H1 (cell line): ENCODE data around the gene ANKRD65. TPM values are rescaled to one million over a fixed set of nuclear protein-coding genes. Genes with fewer than 3 reads are reported as not detected.
"Not testable (repeated sequence)": the region's sequence is repeated elsewhere in the genome, so short reads cannot be mapped to it uniquely, and the experiment has no call there.

Experiments
- CTCF ChIA-PET: fragments of 300-600 bp; sonication (Branson Sonifier 250); formaldehyde crosslinking; loops from one replicate; lab custom pipeline; 2021; ENCODE audit not compliant: partially characterized antibody; lab: Charles Lee
- POLR2A ChIA-PET: fragments of 300-600 bp; sonication (Branson Sonifier 250); formaldehyde crosslinking; loops from one replicate; lab custom pipeline; 2021; ENCODE audit warnings: inconsistent platforms; ENCODE audit not compliant: partially characterized antibody; lab: Charles Lee
- DNase-seq, 2 experiments: peaks; one replicate each; pipeline versions ENCODE4 v3.0.0 to v3.0.0-alpha.2; 2010 to 2022; ENCODE audit warnings: low spot score in 2 of 2, low read depth in 1 of 2, mixed read lengths in 1 of 2
- FAIRE-seq: peaks from 2 replicates; lab custom pipeline; 2011; peaks lifted over from hg19 to GRCh38; lab: Jason Lieb, UNC
- H2AFZ ChIP-seq: 2 replicates; pipeline ENCODE4 v1.8.1; 2012; ENCODE audit warnings: low read length, inconsistent platforms
- H2AK5ac ChIP-seq: 2 replicates; pipeline ENCODE4 v1.6.1; 2013; ENCODE audit warnings: low read depth, low read length
- H2BK120ac ChIP-seq: replicated peaks from 2 replicates; pipeline ENCODE3; 2013; ENCODE audit warnings: low read depth, low read length, inconsistent platforms
- H2BK12ac ChIP-seq: 2 replicates; pipeline ENCODE4 v1.6.1; 2013; ENCODE audit warnings: low read depth, low read length
- H2BK15ac ChIP-seq: 2 replicates; pipeline ENCODE4 v1.6.1; 2013; ENCODE audit warnings: low read length
- H2BK20ac ChIP-seq: 2 replicates; pipeline ENCODE4 v1.6.1; 2013; ENCODE audit warnings: low read length
- H2BK5ac ChIP-seq: 2 replicates; pipeline ENCODE4 v1.6.1; 2013; ENCODE audit warnings: low read depth, low read length
- H3K14ac ChIP-seq: 2 replicates; pipeline ENCODE4 v1.6.1; 2013; ENCODE audit warnings: inconsistent platforms; ENCODE audit not compliant: insufficient read length
- H3K18ac ChIP-seq: 2 replicates; pipeline ENCODE4 v1.6.1; 2013; ENCODE audit warnings: low read length; ENCODE audit errors: extremely low read depth
- H3K23ac ChIP-seq: 2 replicates; pipeline ENCODE4 v1.6.1; 2013; ENCODE audit warnings: inconsistent platforms; ENCODE audit not compliant: insufficient read length
- H3K23me2 ChIP-seq: 2 replicates; pipeline ENCODE4 v1.6.1; 2013; ENCODE audit warnings: low read depth, low read length
- H3K27ac ChIP-seq: 2 replicates; pipeline ENCODE4 v1.6.1; 2011; ENCODE audit warnings: low read depth, low read length, inconsistent platforms
- H3K27me3 ChIP-seq, 4 experiments: replicated peaks in 1 of 4; 1 replicate in 1 of 4; 2 replicates in 3 of 4; pipeline versions ENCODE4 v1.6.1 to v1.8.1; 2011 to 2013; ENCODE audit warnings: low read length in 3 of 4, mild to moderate bottlenecking in 3 of 4, inconsistent platforms in 2 of 4, mixed read lengths in 2 of 4, moderate library complexity in 1 of 4; ENCODE audit not compliant: control insufficient read depth in 3 of 4, insufficient read depth in 3 of 4; ENCODE audit errors: extremely low read depth in 1 of 4
- H3K36me3 ChIP-seq, 4 experiments: 2 replicates each; pipeline versions ENCODE4 v1.6.1 to v1.8.1; 2011 to 2013; ENCODE audit warnings: mild to moderate bottlenecking in 4 of 4, low read length in 3 of 4, moderate library complexity in 2 of 4, control low read depth in 1 of 4, inconsistent platforms in 1 of 4; ENCODE audit not compliant: insufficient read depth in 4 of 4, control insufficient read depth in 2 of 4
- H3K4ac ChIP-seq: replicated peaks from 2 replicates; pipeline ENCODE3; 2013; ENCODE audit warnings: low read length, low read depth, mixed read lengths, inconsistent platforms; ENCODE audit not compliant: insufficient read length
- H3K4me1 ChIP-seq, 4 experiments: replicated peaks in 1 of 4; 1 replicate in 1 of 4; 2 replicates in 3 of 4; pipeline versions ENCODE4 v1.6.1 to v1.8.1; 2011 to 2013; ENCODE audit warnings: low read length in 3 of 4, inconsistent platforms in 2 of 4, mixed read lengths in 1 of 4; ENCODE audit not compliant: insufficient read depth in 4 of 4, control insufficient read depth in 3 of 4
- H3K4me2 ChIP-seq, 2 experiments: 2 replicates each; pipeline versions ENCODE4 v1.6.1 to v1.8.1; 2011 to 2013; ENCODE audit warnings: low read depth in 2 of 2, low read length in 2 of 2, control low read depth in 1 of 2, inconsistent platforms in 1 of 2, mild to moderate bottlenecking in 1 of 2; ENCODE audit not compliant: insufficient read depth in 1 of 2
- H3K4me3 ChIP-seq, 4 experiments: fragments of 200-600, 300-600 bp in 1 of 4; sonication (generic), shearing (Covaris generic), sonication (Bioruptor Twin) in 1 of 4; 2 replicates each; pipeline versions ENCODE4 v1.5.1 to v1.8.1; 2011 to 2016; ENCODE audit warnings: low read length in 4 of 4, low read depth in 3 of 4, control low read depth in 2 of 4, inconsistent platforms in 2 of 4, mild to moderate bottlenecking in 2 of 4, mixed read lengths in 1 of 4, moderate library complexity in 1 of 4; ENCODE audit not compliant: insufficient read depth in 2 of 4; ENCODE audit errors: extremely low read depth in 1 of 4
- H3K56ac ChIP-seq: replicated peaks from 2 replicates; pipeline ENCODE3; 2013; ENCODE audit warnings: low read depth, mild to moderate bottlenecking, mixed read lengths, low read length, inconsistent platforms; ENCODE audit not compliant: insufficient read length
- H3K79me1 ChIP-seq: 2 replicates; pipeline ENCODE4 v1.6.1; 2013; ENCODE audit warnings: low read depth, low read length, control low read depth
- H3K79me2 ChIP-seq, 2 experiments: 2 replicates each; pipeline versions ENCODE4 v1.6.1 to v1.8.1; 2012 to 2013; ENCODE audit warnings: low read length in 2 of 2, mild to moderate bottlenecking in 2 of 2, inconsistent platforms in 1 of 2; ENCODE audit not compliant: insufficient read depth in 2 of 2, control insufficient read depth in 1 of 2
- H3K9ac ChIP-seq, 4 experiments: replicated peaks in 1 of 4; 1 replicate in 1 of 4; 2 replicates in 3 of 4; pipeline versions ENCODE4 v1.6.1 to v1.8.1; 2011 to 2013; ENCODE audit warnings: low read depth in 3 of 4, low read length in 3 of 4, control low read depth in 2 of 4, mild to moderate bottlenecking in 2 of 4, moderate library complexity in 2 of 4, inconsistent platforms in 1 of 4; ENCODE audit errors: extremely low read depth in 1 of 4
- H3K9me3 ChIP-seq, 2 experiments: 2 replicates each; pipeline versions ENCODE4 v1.6.1 to v1.8.1; 2012 to 2013; ENCODE audit warnings: mild to moderate bottlenecking in 2 of 2, moderate library complexity in 2 of 2, control low read depth in 1 of 2, inconsistent platforms in 1 of 2, low read depth in 1 of 2, low read length in 1 of 2, mixed read lengths in 1 of 2; ENCODE audit not compliant: insufficient read depth in 2 of 2
- H4K20me1 ChIP-seq, 2 experiments: replicated peaks in 1 of 2; 2 replicates each; pipeline versions ENCODE3 to v1.8.1; 2011 to 2013; ENCODE audit warnings: inconsistent platforms in 2 of 2, low read length in 2 of 2, mild to moderate bottlenecking in 1 of 2; ENCODE audit not compliant: insufficient read depth in 2 of 2, control insufficient read depth in 1 of 2
- H4K5ac ChIP-seq: 2 replicates; pipeline ENCODE4 v1.6.1; 2013; ENCODE audit warnings: low read length, low read depth, mixed read lengths, inconsistent platforms; ENCODE audit not compliant: insufficient read length
- H4K8ac ChIP-seq: 2 replicates; pipeline ENCODE4 v1.8.0; 2013; ENCODE audit warnings: mild to moderate bottlenecking, moderate library complexity, low read length, inconsistent platforms; ENCODE audit not compliant: insufficient read depth; ENCODE audit errors: extremely low read depth
- H4K91ac ChIP-seq: replicated peaks from 2 replicates; pipeline ENCODE3; 2013; ENCODE audit warnings: low read length, mixed read lengths, inconsistent platforms; ENCODE audit not compliant: insufficient read length
- WGBS, 2 experiments: shearing (Covaris generic) in 1 of 2; methylation state at CpG; one replicate each; pipeline versions ENCODE4 v1.1.6 to v1.1.7; 2013 to 2015; ENCODE audit warnings: low lambda C conversion rate in 2 of 2, mixed read lengths in 2 of 2, inconsistent platforms in 1 of 2, low coverage in 1 of 2, missing lambda C conversion rate in 1 of 2; ENCODE audit not compliant: insufficient replicate concordance in 2 of 2, insufficient coverage in 1 of 2, insufficient read length in 1 of 2; ENCODE audit errors: extremely low coverage in 1 of 2, missing lambda C conversion rate in 1 of 2; 5-methylcytosine and 5-hydroxymethylcytosine counted together
- polyA plus RNA-seq, 7 experiments: library from polyadenylated mRNA; depleted of rRNA in 3 of 7; stranded (reverse) in 5 of 7; unstranded in 2 of 7; fragments of >200 nt in 5 of 7; fragments of 200-250 nt in 2 of 7; gene quantifications; 1 replicate in 5 of 7; 2 replicates in 1 of 7; 4 replicates in 1 of 7; pipeline versions ENCODE4 v1.2.1 to v1.2.3, GENCODE V29; 2011 to 2013; ENCODE audit warnings: missing spikeins in 2 of 7, mixed read lengths in 2 of 7
- total RNA-seq: library from RNA; stranded (reverse); fragmentation: NEBNext Ultra II Directional; extraction: Animal tissue kit (Norgen Biotek cat#: 25700); gene quantifications from 2 replicates; pipeline ENCODE4 v1.2.1, GENCODE V29; 2021

The ANKRD65 gene
- total and polyA plus RNA-seq, 2 of the 8 experiments (the other 6 are each of a cell fraction or from before 2014, with no cell fraction given), result 1.8 to 2.0 TPM

DNA sequence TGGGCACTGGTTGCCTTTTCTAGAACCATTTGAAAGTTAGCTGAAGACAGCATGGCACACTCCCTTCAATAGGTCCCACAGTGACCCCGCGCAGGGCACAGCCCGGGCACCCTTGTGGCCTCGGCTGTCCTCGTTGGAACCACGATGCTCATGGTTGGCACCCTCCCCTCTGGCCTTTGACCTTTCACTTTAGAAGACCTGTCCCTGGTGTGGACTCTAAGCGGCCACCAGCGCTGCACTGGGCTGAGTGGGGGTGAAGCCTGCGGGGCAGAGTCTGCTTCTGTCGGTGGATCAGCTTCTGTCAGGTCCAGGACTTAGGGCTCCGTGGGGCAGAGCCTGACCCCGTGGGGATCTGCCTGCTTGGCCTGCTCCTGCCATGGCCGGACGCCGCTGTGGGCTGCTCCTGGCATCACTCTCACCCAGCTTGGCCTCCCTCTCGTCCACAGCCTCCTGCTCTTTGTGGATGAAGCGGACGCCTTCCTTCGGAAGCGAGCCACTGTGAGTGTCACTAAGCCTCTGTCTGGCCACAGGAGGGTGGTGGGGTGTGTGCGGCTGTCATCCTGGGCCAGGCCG, 35.7 kb upstream of the ANKRD65 start:
- H3K23me2 ChIP-seq, H3K4me1 ChIP-seq, H2BK20ac ChIP-seq, H3K9ac ChIP-seq, H2BK12ac ChIP-seq, H3K9me3 ChIP-seq, H3K14ac ChIP-seq, H3K27ac ChIP-seq, FAIRE-seq, H2BK120ac ChIP-seq, H3K18ac ChIP-seq, H3K79me2 ChIP-seq, H2BK5ac ChIP-seq, H4K8ac ChIP-seq, H3K4ac ChIP-seq, H3K27me3 ChIP-seq, H3K23ac ChIP-seq, H3K36me3 ChIP-seq, H3K79me1 ChIP-seq, H3K56ac ChIP-seq, H2AFZ ChIP-seq, H2BK15ac ChIP-seq, H4K20me1 ChIP-seq, H4K5ac ChIP-seq, H4K91ac ChIP-seq, DNase-seq, POLR2A ChIA-PET, H3K4me3 ChIP-seq, H3K4me2 ChIP-seq, H2AK5ac ChIP-seq: not testable (repeated sequence)
- WGBS, 2 experiments, result 94% methylated on average over 13 of the region's 22 CpGs; no CpG with 5 or more reads in 1 of the 2 experiments
- CTCF ChIA-PET, result interaction anchor here (1.0 to 1.7 kb wide), 3 partner anchors 15 to 94 kb away, joined by 3 read pairs; no protein-coding TSS in a partner anchor

DNA sequence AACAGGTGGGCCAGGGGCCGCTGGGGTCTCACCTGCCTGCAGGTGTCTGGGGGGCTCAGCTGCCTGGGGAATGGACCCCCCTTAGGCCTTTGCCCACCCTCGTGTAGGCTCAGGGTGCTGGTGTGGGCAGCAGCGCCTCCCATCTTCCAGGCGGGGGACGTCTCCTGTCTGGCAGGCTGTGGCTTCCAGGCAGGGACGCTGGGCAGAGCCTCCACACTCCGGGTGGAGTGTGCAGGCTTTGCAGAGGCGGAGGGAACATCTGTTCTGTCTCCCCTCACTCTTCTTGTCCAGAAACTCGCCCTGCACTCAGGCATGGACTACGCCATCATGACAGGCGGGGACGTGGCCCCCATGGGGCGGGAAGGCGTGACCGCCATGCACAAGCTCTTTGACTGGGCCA, 34.9 kb upstream of the ANKRD65 start:
- DNase-seq, H3K23me2 ChIP-seq, H2AK5ac ChIP-seq, H4K91ac ChIP-seq, H3K14ac ChIP-seq, H3K56ac ChIP-seq, H2BK15ac ChIP-seq, H4K20me1 ChIP-seq, H3K27ac ChIP-seq, H3K27me3 ChIP-seq, H2BK5ac ChIP-seq, FAIRE-seq, H3K4me3 ChIP-seq, H3K9ac ChIP-seq, H3K4ac ChIP-seq, H3K79me1 ChIP-seq, H3K4me2 ChIP-seq, H2BK12ac ChIP-seq, H2AFZ ChIP-seq, H4K5ac ChIP-seq, CTCF ChIA-PET, H3K9me3 ChIP-seq, H3K4me1 ChIP-seq, POLR2A ChIA-PET, H3K23ac ChIP-seq, H2BK20ac ChIP-seq, H3K36me3 ChIP-seq, H4K8ac ChIP-seq, H3K79me2 ChIP-seq, H2BK120ac ChIP-seq, H3K18ac ChIP-seq: not testable (repeated sequence)
- WGBS, 2 experiments, result 81% methylated on average over 3 of the region's 15 CpGs; no CpG with 5 or more reads in 1 of the 2 experiments
